ENCODE results near the gene STK32C.

STK32C gene

DNA sequence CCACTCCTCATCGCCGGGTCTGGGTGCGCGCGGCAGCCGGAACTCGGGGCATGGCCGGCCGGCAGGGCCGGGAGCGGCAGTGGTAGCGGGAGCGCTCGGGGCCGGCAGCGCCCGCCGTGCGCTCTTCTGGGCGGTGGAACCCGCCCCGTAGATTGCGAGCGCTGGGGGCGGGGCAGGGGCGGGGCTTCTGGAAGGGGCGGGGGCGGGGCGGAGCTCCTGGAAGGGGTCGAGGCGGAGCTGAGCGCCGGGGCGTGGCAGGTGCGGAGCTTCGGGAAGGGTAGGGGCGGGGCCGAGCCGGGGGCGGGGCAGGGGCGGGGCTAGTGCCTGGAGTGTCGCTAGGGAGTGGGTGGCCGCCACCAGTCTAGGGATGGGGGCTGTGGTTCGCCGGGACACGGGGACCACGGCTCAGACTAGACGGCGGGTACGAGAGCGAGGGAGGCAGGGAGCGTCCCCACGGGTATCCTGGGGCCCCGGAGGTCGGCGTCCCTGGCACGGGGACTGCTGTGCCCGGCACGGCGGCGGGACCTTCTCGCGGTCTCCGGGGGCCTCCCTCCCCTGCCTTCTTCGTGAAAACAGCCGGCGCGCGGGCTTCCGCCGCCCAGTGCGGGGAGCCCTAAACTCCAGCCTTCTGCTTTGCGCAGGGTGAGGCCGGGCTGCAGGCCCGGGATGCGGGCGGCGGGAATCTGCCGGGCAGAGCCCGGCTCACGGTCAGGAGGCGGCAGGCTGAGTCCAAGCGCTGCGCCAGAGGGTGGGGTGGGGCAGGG is at the start of gene STK32C:
Gene STK32C, minus strand, starts transcription at position 128 of the 764 bp plus-strand sequence. Its CDS starts 117 bp downstream, at position 11.
- DNase-seq (ENCODE audit: low read depth) = peak; percentile 82

DNA sequence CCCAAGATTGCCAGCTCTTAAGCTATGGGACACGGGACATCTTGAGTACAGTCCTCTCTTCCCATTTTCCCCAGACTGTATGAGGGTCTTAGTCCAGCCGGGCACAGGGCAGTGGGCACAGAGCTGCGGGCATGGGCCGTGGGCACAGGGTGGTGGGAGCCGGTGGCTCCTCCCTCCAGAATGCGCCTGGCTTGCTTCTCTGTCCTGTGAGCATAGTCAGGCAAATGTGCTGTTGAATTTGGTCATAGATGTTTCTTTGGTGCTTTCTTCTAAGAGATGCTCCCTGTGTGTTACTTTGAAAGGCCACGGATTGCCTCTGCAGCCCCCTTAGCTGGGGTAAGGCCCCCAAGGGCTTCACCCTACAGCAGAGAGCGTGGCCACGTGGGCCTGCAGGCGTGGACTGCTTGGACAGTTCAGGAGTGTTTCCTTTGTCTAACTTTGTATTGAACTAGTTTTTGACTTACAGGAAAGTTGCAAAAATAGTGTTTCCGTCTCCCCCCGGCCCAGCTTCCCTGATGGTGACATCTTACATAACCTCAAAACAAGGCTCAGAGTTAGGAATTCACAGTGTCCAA is 49.0 kb upstream of the STK32C start:
- no peak for DNase-seq (ENCODE audit: low read depth)

DNA sequence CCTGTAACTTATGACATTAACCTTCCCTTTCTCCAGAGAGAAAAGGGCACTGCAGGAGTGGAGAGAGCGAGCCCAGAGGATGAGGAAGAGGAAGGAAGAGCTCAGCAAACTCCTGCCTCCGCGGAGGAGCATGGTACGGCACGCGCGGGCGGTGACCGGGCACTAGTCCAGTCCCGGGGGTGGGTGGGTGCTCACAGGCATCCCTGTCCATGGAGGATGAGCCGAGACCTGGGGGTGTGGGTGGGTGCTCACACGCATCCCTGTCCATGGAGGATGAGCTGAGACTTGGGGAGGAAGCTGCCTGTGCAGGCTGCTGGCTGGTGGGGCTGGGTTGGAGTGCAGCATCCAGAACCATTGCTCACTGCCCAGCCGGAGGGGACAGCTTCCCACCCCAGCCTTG is 48.0 kb upstream of the STK32C start:
- DNase-seq (ENCODE audit: low read depth) = no peak

DNA sequence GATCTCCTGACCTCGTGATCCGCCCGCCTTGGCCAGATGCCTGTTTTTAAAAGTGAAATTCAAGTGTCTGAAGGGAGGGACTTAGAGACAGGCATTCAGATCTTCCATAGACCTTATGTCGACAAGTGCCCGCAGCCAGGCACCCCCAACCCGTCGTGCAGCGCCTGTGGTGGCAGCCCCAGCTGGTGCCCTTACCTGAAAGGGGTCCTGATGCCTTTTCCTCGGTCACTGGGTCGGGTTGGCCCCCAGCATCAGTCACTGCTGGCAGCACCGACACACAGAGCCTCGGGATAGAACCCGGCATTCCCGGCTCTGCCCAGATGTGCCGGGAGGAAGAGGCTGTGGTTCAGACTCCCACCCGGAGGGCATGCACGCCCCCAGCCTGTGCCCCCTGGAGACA is 47.5 kb upstream of the STK32C start:
- no peak for DNase-seq (ENCODE audit: low read depth)

DNA sequence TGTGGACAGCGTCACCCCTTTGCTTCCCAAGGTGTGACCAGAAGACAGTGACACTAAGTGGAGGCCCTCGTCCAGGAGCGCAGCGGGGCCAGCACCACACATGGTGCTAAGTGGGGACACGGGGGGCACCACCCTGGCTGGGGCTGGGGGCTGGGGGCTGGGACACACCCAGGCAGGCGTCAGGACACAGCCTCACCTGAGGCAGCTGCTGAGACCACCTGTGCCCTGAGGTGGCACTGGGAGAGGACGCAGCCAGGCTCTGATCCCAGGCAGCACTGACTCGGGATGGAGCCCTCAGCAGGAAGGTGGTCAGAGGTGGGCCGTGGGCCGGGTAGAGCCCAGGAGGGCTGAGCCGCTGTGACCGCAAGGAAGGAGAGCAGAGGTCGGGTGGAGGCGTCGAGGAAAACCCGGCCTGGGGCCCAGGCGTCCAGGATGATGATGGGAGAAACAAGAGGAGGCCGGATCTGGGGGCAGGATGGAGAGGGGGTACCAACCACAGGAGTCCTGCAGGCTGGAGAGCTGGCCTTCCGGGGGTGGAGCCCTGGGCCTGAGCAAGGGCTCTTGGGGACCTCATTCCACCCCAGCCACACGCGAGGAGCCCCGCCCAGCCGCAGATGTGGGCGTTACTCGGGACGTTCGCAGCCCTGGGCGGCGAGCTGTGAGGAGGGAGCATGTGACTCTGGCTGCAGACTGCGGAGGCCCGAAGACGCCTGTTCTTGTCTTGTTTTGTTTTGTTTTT is 46.8 kb upstream of the STK32C start:
- no peak for DNase-seq (ENCODE audit: low read depth)

DNA sequence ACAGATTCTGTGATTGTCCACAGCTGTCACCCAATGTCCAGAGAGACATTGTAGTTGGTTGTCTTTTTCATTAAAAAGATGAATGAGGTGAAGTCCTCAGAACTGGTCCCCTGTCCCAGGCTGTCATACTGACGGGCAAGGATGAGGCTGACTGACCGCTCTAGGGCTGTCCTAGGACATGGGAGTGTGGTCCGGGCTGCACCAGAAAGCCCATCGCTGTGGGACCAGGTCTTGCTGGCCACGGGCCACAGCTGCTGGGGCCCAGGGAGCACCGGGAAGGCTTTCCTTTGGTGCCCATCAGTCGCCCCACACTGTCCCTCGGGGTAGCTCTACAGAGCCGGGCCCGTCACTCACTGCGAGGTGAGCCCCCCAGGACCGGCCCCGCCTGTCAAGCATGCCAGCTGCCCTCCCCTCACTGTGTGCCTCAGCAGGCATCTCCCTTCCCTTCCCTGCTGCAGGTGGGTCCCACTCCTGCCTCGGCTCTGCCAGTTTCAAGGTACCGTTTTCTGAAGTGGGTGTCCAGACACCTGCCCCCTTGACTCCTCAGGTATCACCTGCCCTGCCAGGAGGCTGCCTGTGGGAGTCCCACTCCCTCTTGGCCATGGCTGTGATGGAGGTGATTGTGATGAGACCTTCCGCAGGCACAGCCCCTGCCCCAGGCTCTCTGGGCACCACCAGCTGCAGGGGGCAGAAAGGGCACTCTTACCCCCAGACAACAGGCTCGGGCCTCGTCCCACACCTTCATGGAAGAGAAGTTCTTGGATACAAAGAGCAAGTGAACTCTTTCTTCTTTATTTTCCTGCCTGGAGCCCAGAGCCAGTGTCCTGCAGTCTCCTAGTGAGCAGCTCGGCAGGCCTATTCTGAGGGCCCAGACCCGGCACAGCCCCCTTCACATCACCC is 46.0 kb upstream of the STK32C start:
- DNase-seq (ENCODE audit: low read depth) = no peak

DNA sequence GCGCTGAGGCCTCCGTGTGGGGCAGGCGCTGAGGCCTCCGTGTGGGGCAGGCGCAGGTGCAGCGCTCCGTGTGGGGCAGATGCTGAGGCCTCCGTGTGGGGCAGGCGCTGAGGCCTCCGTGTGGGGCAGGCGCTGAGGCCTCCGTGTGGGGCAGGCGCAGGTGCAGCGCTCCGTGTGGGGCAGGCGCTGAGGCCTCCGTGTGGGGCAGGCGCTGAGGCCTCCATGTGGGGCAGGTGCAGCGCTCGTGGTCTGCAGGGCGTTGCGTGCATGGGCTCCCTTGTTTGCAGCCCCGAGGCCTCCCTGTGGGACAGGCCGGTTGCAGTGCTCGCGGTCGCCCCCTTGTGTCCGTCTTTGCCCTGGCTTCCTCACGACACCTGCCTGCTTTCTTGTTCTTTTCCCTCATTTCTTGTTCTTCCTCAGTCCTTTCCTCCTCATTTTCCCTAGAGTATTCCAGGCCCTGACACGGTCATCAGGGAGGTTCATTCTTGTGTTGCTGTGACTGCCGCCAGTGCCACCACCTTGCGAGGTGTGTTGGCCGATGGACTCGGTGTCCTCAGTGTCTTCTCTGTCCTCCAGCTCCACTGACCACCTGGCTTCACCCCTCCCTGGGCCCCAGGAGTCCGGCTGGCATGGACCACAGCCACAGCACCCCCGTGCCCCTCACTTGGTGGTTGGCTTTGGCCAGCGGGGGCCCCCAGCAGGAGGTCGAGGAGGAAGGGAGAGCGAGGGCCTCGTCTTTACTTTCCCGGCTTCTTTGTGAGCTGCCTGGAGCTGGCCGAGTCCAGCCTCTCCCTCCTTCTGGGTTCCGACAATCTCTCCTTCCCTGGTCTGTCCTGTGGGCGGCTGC is 44.9 kb upstream of the STK32C start:
- DNase-seq (ENCODE audit: low read depth) = peak; percentile 64

DNA sequence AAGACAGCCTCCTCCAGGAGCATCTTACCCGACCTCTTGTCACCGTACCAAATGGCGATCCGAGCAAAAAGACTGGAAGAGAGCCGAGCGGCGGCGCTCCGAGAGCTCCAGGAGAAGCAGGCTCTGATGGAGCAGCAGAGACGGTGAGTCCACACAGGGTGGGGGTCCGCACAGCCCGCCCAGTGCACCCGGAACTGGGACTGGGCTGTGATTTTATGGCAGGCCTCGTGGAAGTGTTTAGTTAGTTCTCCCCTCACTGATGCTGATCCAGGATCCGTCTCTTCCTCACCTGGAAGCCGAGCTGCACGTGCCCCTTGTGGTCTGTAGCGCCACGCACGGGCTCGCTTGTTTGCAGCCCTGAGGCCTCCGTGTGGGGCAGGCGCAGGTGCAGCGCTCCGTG is 43.9 kb upstream of the STK32C start:
- no peak for DNase-seq (ENCODE audit: low read depth)

DNA sequence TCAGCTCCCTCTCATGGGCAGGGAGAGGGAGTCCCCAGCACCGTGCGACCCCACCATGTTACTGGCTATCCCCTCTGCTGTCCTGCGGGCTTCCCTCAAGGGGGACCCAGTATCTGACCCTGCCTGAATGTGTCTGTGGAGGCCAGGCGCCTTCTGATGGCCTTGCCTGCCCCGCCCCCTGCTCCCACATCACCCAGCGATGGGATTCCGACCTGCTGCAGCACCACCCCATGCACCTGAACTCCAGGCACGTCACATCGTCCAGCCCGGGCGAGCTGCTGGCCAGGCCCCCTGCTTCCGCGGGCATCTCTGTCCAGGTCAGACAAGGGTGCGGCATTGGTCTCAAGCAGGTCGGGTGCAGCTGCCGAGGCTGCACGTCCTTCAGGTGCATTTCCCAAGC is 43.2 kb upstream of the STK32C start:
- DNase-seq (ENCODE audit: low read depth) = no peak

DNA sequence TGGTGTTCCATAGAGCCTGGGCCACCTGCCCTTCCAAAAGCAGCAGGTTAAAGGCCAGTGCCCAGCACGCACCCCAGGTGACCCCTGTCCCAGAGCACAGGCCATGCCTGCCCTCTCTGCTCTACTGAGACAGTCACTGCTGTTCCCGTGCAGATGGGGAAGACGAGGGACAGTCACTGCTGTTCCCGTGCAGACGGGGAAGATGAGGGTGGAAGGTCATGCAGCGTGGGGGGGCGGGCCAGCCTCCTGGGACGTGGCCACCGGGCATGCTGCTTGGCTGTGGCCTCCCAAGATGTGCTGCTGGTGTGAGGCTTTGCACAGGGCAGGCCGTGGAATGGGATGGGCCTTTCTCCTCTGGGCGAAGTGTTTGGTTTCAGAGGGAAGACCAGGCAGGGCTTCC is 42.6 kb upstream of the STK32C start:
- DNase-seq (ENCODE audit: low read depth) = no peak

DNA sequence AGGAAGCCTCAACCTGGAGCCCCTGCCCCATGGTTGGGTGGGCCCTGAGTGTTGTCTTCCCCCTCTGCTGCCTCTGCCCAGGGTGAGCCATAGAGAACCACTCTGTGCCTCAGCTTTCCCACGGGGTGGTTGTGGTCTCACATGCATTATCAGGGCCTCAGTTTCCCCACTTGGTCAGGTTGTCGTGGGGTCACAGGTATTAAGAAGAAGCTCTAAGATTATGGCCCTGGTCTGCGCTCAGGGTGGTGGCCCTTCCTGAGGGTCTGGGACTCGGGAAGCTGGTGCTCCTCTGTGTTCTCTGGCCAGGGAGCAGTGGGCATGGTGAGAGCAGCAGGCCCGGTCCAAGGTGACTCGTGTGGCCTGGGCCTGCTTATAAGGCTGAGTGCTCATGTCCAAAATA is 42.0 kb upstream of the STK32C start:
- no peak for DNase-seq (ENCODE audit: low read depth)

DNA sequence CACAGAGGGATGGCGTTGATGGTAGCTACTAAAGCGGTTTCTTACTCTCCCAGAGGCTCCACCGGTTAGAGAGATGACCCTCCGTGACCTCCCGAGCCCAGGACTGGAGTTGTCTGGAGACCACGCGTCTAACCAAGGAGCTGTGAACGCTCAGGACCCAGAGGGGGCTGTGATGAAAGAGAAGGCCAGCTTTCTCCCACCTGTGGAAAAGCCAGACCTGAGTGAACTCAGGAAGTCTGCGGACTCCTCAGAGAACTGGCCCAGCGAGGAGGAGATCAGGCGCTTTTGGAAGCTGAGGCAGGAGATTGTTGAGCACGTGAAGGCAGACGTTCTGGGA is 40.1 kb upstream of the STK32C start:
- DNase-seq (ENCODE audit: low read depth) = no peak

DNA sequence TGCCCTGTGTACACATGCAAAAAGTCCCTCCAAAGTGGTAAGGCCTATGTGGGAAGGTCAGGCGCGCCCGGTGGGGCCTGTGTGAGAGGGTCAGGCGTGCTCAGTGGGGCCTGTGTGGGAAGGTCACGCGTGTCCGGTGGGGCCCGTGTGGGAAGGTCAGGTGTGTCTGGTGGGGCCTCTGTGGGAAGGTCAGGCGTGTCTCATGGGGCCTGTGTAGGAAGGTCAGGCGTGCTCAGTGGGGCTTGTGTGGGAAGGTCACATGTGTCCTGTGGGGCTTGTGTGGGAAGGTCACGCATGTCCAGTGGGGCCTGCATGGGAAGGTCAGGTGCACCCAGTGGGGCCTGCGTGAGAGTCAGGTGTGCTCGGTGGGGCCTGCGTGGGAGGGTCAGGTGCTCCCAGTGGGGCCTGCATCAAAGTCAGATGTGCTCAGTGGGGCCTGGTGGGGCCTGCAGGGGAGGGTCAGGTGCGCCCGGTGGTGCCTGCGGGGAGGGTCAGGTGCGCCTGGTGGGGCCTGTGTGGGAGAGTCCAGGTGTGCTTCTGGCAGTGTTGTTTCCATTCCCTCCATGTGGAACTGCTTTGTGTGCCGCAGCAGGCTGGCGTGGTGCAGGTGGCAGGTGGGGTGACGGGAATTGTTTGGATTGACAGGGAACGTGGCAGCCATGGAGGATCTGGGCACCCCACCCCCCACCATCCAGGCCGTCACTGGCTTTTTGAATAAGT is 39.6 kb upstream of the STK32C start:
- DNase-seq (ENCODE audit: low read depth) = no peak

DNA sequence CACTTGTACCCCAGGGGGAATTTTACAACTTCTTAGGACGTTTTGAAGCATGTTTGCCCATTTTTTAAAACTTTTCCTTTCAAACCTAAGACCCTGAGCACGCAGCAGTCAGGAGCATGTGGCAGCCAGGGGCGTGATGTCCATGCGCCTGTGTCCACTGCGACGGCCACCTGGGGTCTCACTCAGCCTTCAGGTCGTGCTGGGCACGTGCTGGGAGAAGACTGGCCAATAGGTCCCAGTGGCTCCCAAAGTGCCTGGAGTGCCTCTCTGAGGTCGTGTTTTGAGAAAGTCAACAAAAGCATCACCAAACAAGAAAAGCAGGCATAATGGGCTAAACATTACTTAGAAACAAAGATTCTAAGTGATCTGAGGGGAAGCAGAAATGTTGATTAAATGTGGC is 39.1 kb upstream of the STK32C start:
- DNase-seq (ENCODE audit: low read depth) = no peak

DNA sequence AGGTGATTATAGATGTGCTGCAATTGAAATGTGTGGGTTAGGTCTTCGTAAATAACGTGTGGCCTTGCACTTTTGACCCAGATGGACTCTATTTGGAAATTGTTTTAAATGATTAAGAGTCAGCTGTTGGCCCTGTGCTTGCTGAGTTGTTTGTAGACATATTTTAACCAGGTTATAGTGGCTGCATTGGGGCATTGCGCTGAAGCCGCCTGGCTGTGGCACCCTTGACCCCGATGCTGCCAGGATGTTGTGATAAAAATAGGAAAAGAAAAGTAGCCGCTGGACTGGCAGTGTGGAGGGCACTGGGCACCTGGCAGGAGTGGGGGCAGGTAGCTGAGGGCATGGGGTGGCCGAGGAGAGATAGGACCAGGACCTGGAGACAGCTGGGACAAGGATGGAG is 37.6 kb upstream of the STK32C start:
- no peak for DNase-seq (ENCODE audit: low read depth)

DNA sequence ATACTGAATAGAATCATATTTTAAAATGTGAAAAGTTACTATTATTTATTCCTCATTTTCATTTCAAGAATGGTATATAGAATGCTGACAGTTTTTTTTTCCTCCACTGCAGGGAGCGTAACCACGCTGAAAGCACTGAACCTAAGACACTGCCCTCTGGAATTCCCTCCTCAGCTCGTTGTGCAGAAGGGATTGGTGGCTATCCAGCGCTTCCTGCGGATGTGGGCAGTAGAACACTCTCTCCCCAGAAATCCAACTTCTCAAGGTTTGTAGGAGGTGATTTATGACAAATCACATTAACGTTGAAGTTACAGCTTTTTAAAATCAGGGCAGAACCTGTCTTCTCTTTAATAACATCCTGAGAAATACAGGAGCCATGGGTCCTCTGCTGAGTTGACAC is 36.6 kb upstream of the STK32C start:
- no peak for DNase-seq (ENCODE audit: low read depth)

DNA sequence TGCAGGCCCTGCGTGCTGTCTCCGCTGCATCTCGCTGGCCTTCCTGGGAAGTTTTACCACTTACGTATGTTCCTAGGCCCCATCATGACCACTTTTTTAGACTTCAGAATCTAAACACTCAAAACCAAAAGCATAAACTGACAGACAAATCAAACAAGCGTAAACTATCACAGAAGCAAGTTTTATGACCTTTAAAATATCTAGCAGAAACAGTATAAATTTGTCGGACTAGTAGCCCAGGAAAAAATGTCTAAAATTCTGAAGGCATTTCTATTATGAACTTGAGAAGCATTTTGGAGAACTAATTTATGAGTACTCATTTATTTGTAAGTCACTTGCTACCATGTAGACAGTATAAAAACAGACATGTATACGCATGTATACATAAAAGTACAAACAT is 34.8 kb upstream of the STK32C start:
- no peak for DNase-seq (ENCODE audit: low read depth)

DNA sequence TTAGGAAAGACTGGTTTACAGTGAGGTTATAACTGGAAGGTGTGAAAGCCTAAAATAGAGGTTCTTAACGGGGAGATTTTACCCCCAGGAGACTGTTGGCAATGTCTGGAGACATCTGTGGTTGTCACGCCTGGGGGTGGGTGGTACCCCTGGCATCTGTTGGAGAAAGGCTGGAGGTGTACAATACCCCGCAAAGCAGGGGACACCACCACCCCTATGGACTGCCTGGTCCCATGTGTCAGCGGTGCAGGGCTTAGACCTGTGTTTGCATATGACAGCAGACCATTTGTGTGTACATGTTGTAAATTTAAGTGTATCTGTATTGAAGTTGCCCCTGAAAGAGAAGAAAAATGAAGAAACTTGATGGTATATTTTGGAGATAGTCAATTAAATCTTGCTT is 34.0 kb upstream of the STK32C start:
- DNase-seq (ENCODE audit: low read depth) = no peak

DNA sequence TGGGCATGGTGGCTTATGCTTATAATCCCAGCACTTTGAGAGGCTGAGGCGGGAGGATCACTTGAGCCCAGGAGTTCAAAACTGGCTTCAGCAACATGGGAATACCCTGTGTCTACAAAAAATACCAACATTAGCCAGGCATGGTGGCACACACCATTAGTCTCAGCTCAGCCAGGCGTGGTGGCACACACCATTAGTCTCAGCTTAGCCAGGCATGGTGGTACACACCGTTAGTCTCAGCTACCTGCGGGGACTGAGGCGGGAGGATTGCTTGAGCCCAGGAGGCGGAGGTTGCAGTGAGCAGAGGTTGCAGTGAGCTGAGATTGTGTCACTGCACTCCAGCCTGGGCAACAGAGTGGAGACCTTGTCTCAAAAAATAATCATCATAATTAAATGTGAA is 33.3 kb upstream of the STK32C start:
- DNase-seq (ENCODE audit: low read depth) = no peak

DNA sequence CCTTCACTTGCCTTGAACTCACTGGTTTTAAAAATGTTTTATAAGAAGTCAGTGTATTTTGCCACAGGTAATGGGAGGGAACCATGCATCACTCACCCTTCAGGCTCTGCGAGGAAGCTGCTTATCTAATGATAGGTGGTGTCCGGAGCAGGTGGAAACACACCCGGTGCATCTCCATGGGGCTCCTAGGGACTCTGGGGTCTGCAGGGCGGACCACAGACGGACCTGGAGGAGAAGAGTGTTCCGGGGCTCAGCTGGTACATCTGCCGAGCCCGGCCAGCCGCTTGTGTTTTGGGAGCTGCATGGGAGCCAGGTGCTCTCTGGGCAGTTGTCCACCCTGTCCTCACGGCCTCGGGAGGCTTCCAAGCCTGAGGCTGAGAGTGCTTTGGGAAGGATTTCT is 31.5 kb upstream of the STK32C start:
- DNase-seq (ENCODE audit: low read depth) = no peak

DNA sequence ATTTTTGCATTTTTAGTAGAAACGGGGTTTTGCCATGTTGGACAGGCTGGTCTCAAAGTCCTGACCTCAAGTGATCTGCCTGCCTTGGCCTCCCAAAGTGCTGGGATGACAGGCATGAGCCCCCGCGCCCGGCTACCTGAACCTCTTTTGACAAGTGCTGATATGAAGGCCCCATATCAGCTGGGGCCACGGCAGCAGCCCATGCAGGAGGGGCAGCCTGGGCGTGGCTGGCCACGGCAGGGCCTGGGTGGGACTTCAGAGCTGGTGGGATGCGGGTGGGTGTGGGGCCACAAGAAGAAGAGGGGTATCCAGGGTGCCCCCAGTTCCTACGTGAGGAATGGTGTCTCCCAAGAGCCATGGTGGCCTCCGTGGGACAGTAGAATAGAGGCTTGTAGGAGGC is 31.1 kb upstream of the STK32C start:
- no peak for DNase-seq (ENCODE audit: low read depth)
